BJ (cell line): ENCODE results near the gene RHBDL1. TPM values are rescaled to one million over a fixed set of nuclear protein-coding genes. Genes with fewer than 3 reads are reported as not detected.

ENCODE experiments used
- CTCF ChIA-PET: fragments of 350-600 bp; formaldehyde crosslinking; extraction: SDS; loops from one replicate; lab custom pipeline; 2021; ENCODE audit warnings: antibody characterized with exemption, inconsistent platforms; lab: Yijun Ruan, JAX
- POLR2A ChIA-PET: fragments of 300-600 bp; sonication (Branson Sonifier 250); formaldehyde crosslinking; extraction: SDS; loops from one replicate; lab custom pipeline; 2021; ENCODE audit warnings: antibody characterized with exemption; lab: Charles Lee
- DNase-seq: peaks from one replicate; pipeline ENCODE4 v3.0.0-alpha.2; 2011; ENCODE audit warnings: low read depth
- H3K27me3 ChIP-seq: 2 replicates; pipeline ENCODE4 v1.6.0; 2011; ENCODE audit warnings: low read length; ENCODE audit not compliant: control insufficient read depth, insufficient read depth
- H3K36me3 ChIP-seq: 2 replicates; pipeline ENCODE4 v1.5.1; 2011; ENCODE audit warnings: low read length; ENCODE audit not compliant: control insufficient read depth, insufficient read depth
- H3K4me3 ChIP-seq: 2 replicates; pipeline ENCODE4 v1.5.1; 2011; ENCODE audit warnings: low read depth, mild to moderate bottlenecking, control low read depth, low read length
- polyA plus RNA-seq: library from polyadenylated mRNA; depleted of rRNA; stranded (reverse); fragments of >200 nt; gene quantifications from 2 replicates; pipeline ENCODE4 v1.2.3, GENCODE V29; 2011
- TF ChIP-seq, protein P1 (sequence below): IDR thresholded peaks from 2 replicates; pipeline ENCODE4 v1.5.1; 2011; ENCODE audit warnings: low read depth, mild to moderate bottlenecking, control low read depth, inconsistent platforms, low read length, moderate library complexity; ENCODE audit not compliant: insufficient read depth

RHBDL1 gene
- polyA plus RNA-seq, 1 experiment = 1.3 TPM

- TF ChIP-seq, protein P1, sequence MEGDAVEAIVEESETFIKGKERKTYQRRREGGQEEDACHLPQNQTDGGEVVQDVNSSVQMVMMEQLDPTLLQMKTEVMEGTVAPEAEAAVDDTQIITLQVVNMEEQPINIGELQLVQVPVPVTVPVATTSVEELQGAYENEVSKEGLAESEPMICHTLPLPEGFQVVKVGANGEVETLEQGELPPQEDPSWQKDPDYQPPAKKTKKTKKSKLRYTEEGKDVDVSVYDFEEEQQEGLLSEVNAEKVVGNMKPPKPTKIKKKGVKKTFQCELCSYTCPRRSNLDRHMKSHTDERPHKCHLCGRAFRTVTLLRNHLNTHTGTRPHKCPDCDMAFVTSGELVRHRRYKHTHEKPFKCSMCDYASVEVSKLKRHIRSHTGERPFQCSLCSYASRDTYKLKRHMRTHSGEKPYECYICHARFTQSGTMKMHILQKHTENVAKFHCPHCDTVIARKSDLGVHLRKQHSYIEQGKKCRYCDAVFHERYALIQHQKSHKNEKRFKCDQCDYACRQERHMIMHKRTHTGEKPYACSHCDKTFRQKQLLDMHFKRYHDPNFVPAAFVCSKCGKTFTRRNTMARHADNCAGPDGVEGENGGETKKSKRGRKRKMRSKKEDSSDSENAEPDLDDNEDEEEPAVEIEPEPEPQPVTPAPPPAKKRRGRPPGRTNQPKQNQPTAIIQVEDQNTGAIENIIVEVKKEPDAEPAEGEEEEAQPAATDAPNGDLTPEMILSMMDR = no peak
- ChIA-PET CTCF (interaction anchor here (0.8 to 1.5 kb wide), 2 partner anchors 13 to 87 kb away, joined by 3 read pairs; no protein-coding TSS in a partner anchor), POLR2A (no interaction called here)
- no peak overlapping the region for H3K4me3 ChIP-seq
- peaks cover 32% of the 10 kb centered on the region for H3K27me3 ChIP-seq
- DNase-seq = no peak
- no peaks in the 10 kb centered on the region for H3K36me3 ChIP-seq
These were observed 23.6 kb downstream of the RHBDL1 start for GRCh38 chr16:698911-699671.

GRCh38 chr16:700684-701584 lies 25.5 kb downstream of the RHBDL1 start:
- no peak for DNase-seq
- Histone ChIP-seq H3K27me3 (peaks cover 29% of the 10 kb centered on the region), H3K4me3 (no peak overlapping the region), H3K36me3 (no peaks in the 10 kb centered on the region)
- CTCF ChIA-PET = interaction anchor here (0.6 to 4.2 kb wide), 4 partner anchors 11 to 85 kb away, joined by 3 to 13 read pairs (median 6); no protein-coding TSS in a partner anchor
- TF ChIP-seq, protein P1 = no peak
- POLR2A ChIA-PET = no interaction called here

GRCh38 chr16:702341-702740 lies 26.9 kb downstream of the RHBDL1 start:
- H3K27me3 ChIP-seq = peaks cover 34% of the 10 kb centered on the region
- TF ChIP-seq, protein P1 = no peak
- DNase-seq = no peak
- POLR2A ChIA-PET = no interaction called here
- CTCF ChIA-PET = interaction anchor here (1.0 to 4.2 kb wide), 4 partner anchors 10 to 83 kb away, joined by 3 to 13 read pairs (median 6); no protein-coding TSS in a partner anchor
- no peak overlapping the region for H3K4me3 ChIP-seq
- H3K36me3 ChIP-seq = no peaks in the 10 kb centered on the region

GRCh38 chr16:703406-703805 lies 27.9 kb downstream of the RHBDL1 start:
- POLR2A ChIA-PET = interaction anchor here (0.6 kb wide), 1 partner anchor 51 kb away, joined by 3 read pairs; no protein-coding TSS in a partner anchor
- TF ChIP-seq, protein P1 = no peak
- no peak for DNase-seq
- CTCF ChIA-PET = interaction anchor here (1.1 to 4.2 kb wide), 2 partner anchors 9 to 82 kb away, joined by 8 to 13 read pairs; no protein-coding TSS in a partner anchor
- no peaks in the 10 kb centered on the region for H3K36me3 ChIP-seq
- peaks cover 43% of the 10 kb centered on the region for H3K27me3 ChIP-seq
- no peak overlapping the region for H3K4me3 ChIP-seq
